Measurements from ENCODE around the gene KCTD8. TPM values are rescaled to one million over a fixed set of nuclear protein-coding genes. Genes with fewer than 3 reads are reported as not detected.

The KCTD8 gene
- total RNA-seq, 4 donors from 2014 or later, result 0.71 to 2.8 (median 1.4) TPM

GRCh38 chr4:44162538-44163270, 285.9 kb downstream of the KCTD8 start:
- Histone ChIP-seq H3K36me3 (no peaks in the 10 kb centered on the region), H3K4me3 (no peak overlapping the region), H3K9me3 (no peaks in the 10 kb centered on the region), H3K27ac (no peak overlapping the region), H3K4me1 (no peaks in the 10 kb centered on the region), H3K27me3 (no peaks in the 10 kb centered on the region)
- ATAC-seq (no peak), DNase-seq (no peak)
- intact Hi-C loops (cut with DNase I; ENCODE audit: low total_unique reads), result no loop called here
- TF ChIP-seq CTCF (IDR thresholded peaks at IDR 0.05 in 4 of 5, conservative IDR thresholded peaks at IDR 0.05 in 1 of 5), result no peak
- no peak for TF ChIP-seq POLR2A (IDR thresholded peaks at IDR 0.05)
- in situ Hi-C loops (cut with MboI; ENCODE audit: low sequenced_read_pairs in 4 of 4), result no loop called here

GRCh38 chr4:44161756-44162155, 286.9 kb downstream of the KCTD8 start:
- H3K4me1 ChIP-seq, result no peaks in the 10 kb centered on the region
- no peak for DNase-seq
- H3K4me3 ChIP-seq, result no peak overlapping the region
- H3K9me3 ChIP-seq, result no peaks in the 10 kb centered on the region
- TF ChIP-seq POLR2A (IDR thresholded peaks at IDR 0.05) (no peak), CTCF (IDR thresholded peaks at IDR 0.05 in 4 of 5, conservative IDR thresholded peaks at IDR 0.05 in 1 of 5) (no peak)
- intact Hi-C loops (cut with DNase I; ENCODE audit: low total_unique reads) (no loop called here), in situ Hi-C loops (cut with MboI; ENCODE audit: low sequenced_read_pairs in 4 of 4) (no loop called here)
- H3K27me3 ChIP-seq, result no peaks in the 10 kb centered on the region
- H3K27ac ChIP-seq, result no peak overlapping the region
- ATAC-seq, result no peak
- H3K36me3 ChIP-seq, result no peaks in the 10 kb centered on the region

- Histone ChIP-seq H3K27ac (no peak overlapping the region), H3K36me3 (no peaks in the 10 kb centered on the region), H3K9me3 (no peaks in the 10 kb centered on the region), H3K27me3 (no peaks in the 10 kb centered on the region), H3K4me3 (no peak overlapping the region), H3K4me1 (no peaks in the 10 kb centered on the region)
- intact Hi-C loops (cut with DNase I; ENCODE audit: low total_unique reads) (no loop called here), in situ Hi-C loops (cut with MboI; ENCODE audit: low sequenced_read_pairs in 4 of 4) (no loop called here)
- no peak for TF ChIP-seq POLR2A (IDR thresholded peaks at IDR 0.05)
- no peak for TF ChIP-seq CTCF (IDR thresholded peaks at IDR 0.05 in 4 of 5, conservative IDR thresholded peaks at IDR 0.05 in 1 of 5)
- no peak for DNase-seq
- no peak for ATAC-seq
Measured at GRCh38 chr4:44160776-44161367, 287.7 kb downstream of the KCTD8 start.

GRCh38 chr4:44159991-44160390, 288.6 kb downstream of the KCTD8 start:
- Histone ChIP-seq H3K27ac (no peak overlapping the region), H3K9me3 (no peaks in the 10 kb centered on the region), H3K27me3 (no peaks in the 10 kb centered on the region), H3K4me3 (no peak overlapping the region), H3K4me1 (no peaks in the 10 kb centered on the region), H3K36me3 (no peaks in the 10 kb centered on the region)
- in situ Hi-C loops (cut with MboI; ENCODE audit: low sequenced_read_pairs in 4 of 4), result no loop called here
- DNase-seq (no peak), ATAC-seq (no peak)
- TF ChIP-seq CTCF (IDR thresholded peaks at IDR 0.05 in 4 of 5, conservative IDR thresholded peaks at IDR 0.05 in 1 of 5) (no peak), POLR2A (IDR thresholded peaks at IDR 0.05) (no peak)
- intact Hi-C loops (cut with DNase I; ENCODE audit: low total_unique reads), result no loop called here

Data from gastrocnemius medialis (tissue), 4 donors.